ENCODE measurements around the gene PPIP5K2. TPM values are rescaled to one million over a fixed set of nuclear protein-coding genes. Genes with fewer than 3 reads are reported as not detected.

The PPIP5K2 gene
- total RNA-seq, 4 donors from 2014 or later = 53.5 to 59.0 (median 56.9) TPM

- no peak for TF ChIP-seq CTCF (IDR thresholded peaks at IDR 0.05; ENCODE audit: low read depth)
Measured at GRCh38 chr5:103247118-103247517, 127.0 kb downstream of the PPIP5K2 start.

GRCh38 chr5:103249068-103249467, 129.0 kb downstream of the PPIP5K2 start:
- no peak for TF ChIP-seq CTCF (IDR thresholded peaks at IDR 0.05; ENCODE audit: low read depth)

GRCh38 chr5:103254921-103255320, 134.8 kb downstream of the PPIP5K2 start:
- no peak for TF ChIP-seq CTCF (IDR thresholded peaks at IDR 0.05; ENCODE audit: low read depth)

GRCh38 chr5:103255691-103256090, 135.6 kb downstream of the PPIP5K2 start:
- no peak for TF ChIP-seq CTCF (IDR thresholded peaks at IDR 0.05; ENCODE audit: low read depth)

DNA sequence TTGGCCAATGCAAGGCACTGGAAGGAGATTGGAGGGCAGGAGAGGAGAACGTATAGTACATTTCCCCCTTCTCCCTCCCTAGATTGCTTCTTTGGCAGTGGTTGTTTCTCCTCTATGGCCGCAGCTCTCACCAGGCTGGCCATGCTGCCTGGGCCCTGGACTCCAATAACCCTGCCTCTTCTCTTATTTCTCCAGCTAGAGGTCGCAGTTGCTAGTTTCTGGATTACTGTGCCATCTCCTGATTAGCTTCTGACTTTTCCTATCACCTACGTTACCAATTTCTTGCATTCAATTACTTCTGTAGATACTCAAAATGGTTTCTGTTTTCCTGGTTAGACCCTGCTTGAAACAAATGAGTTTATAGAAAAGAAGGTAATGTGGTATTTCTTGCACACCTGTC, 136.1 kb downstream of the PPIP5K2 start:
- no peak for TF ChIP-seq CTCF (IDR thresholded peaks at IDR 0.05; ENCODE audit: low read depth)

GRCh38 chr5:103258368-103258956, 138.4 kb downstream of the PPIP5K2 start, which contains the start of gene MACIR:
Gene MACIR, plus strand, starts transcription at chr5:103258763. Its CDS starts 17,157 bp downstream, at chr5:103275920.
- no peak for TF ChIP-seq CTCF (IDR thresholded peaks at IDR 0.05; ENCODE audit: low read depth)

GRCh38 chr5:103258957-103259704, 139.0 kb downstream of the PPIP5K2 start:
- TF ChIP-seq CTCF (IDR thresholded peaks at IDR 0.05; ENCODE audit: low read depth) = no peak

All from subcutaneous adipose tissue (tissue), 4 donors.